Measurements from ENCODE around the gene NOP9.

- TF ChIP-seq, protein P1, sequence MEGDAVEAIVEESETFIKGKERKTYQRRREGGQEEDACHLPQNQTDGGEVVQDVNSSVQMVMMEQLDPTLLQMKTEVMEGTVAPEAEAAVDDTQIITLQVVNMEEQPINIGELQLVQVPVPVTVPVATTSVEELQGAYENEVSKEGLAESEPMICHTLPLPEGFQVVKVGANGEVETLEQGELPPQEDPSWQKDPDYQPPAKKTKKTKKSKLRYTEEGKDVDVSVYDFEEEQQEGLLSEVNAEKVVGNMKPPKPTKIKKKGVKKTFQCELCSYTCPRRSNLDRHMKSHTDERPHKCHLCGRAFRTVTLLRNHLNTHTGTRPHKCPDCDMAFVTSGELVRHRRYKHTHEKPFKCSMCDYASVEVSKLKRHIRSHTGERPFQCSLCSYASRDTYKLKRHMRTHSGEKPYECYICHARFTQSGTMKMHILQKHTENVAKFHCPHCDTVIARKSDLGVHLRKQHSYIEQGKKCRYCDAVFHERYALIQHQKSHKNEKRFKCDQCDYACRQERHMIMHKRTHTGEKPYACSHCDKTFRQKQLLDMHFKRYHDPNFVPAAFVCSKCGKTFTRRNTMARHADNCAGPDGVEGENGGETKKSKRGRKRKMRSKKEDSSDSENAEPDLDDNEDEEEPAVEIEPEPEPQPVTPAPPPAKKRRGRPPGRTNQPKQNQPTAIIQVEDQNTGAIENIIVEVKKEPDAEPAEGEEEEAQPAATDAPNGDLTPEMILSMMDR (IDR thresholded peaks at IDR 0.05): no peak
- TF ChIP-seq ZFX (IDR thresholded peaks at IDR 0.05; ENCODE audit: borderline replicate concordance): no peak
Measured at GRCh38 chr14:24323341-24323740, 23.7 kb downstream of the NOP9 start.

Measured in 22Rv1 (cell line).